ENCODE data around the gene COX14. TPM values are rescaled to one million over a fixed set of nuclear protein-coding genes. Genes with fewer than 3 reads are reported as not detected.
A peak's percentile ranks its signal among the peaks of the same experiment; 100 is the strongest.

COX14 gene
- total and polyA plus RNA-seq, 10 of the 15 experiments (the other 5 are each of a cell fraction or from before 2014, with no cell fraction given): 44.6 to 361 (median 120) TPM

- TF ChIP-seq CEBPZ (IDR thresholded peaks at IDR 0.05; ENCODE audit: low read depth, low read length): no peak
Observed at GRCh38 chr12:50162230-50162629, 50.2 kb downstream of the COX14 start (continued).

GRCh38 chr12:50164963-50165362 lies 52.9 kb downstream of the COX14 start:
- no peak overlapping the region for H3K4me3 ChIP-seq
- H3K27me3 ChIP-seq (replicated peaks in 1 of 2; ENCODE audit: control insufficient read depth in 2 of 2, insufficient read depth in 2 of 2, low read length in 1 of 2): no peaks in the 10 kb centered on the region
- H3K27ac ChIP-seq (ENCODE audit: control insufficient read depth, insufficient read depth): no peak overlapping the region
- no peak overlapping the region for H3K9ac ChIP-seq (ENCODE audit: control insufficient read depth, insufficient read depth, low read length)
- 97% methylated on average over 18 of the region's 20 CpGs for WGBS (ENCODE audit: insufficient coverage, insufficient replicate concordance, low lambda C conversion rate, missing lambda C conversion rate)
- BruUV-seq (replicated peaks): no TSS peak
- H3K79me2 ChIP-seq (ENCODE audit: control insufficient read depth, insufficient read depth, low read length): peaks cover 40% of the 10 kb centered on the region
- POLR2A ChIA-PET: interaction anchor here (5.7 kb wide), 1 partner anchor 53 kb away, joined by 72 read pairs; the partner anchor contains the start of gene COX14
- H3K4me2 ChIP-seq (ENCODE audit: control insufficient read depth, insufficient read depth): no peak overlapping the region
- FAIRE-seq (no peak), DNase-seq (ENCODE audit: low read depth, low spot score) (no peak), ATAC-seq (no peak)
- SMC1A ChIA-PET (ENCODE audit: uncharacterized antibody, unreplicated experiment): interaction anchor here (1.3 to 4.7 kb wide), 3 partner anchors 34 to 57 kb away, joined by 3 to 36 read pairs (median 6); partner anchors contain the start of gene COX14
- peaks cover 2% of the 10 kb centered on the region; the same call in 1 of the 3 replicates for H3K9me3 ChIP-seq (replicated peaks; ENCODE audit: control insufficient read depth, insufficient read depth, low read length)
- no peaks in the 10 kb centered on the region for H3K36me3 ChIP-seq (ENCODE audit: control insufficient read depth in 2 of 2, insufficient read depth in 2 of 2, low read length in 1 of 2)
- H4K20me1 ChIP-seq (ENCODE audit: control insufficient read depth, insufficient read depth): no peaks in the 10 kb centered on the region
- no peak overlapping the region for H2AFZ ChIP-seq (ENCODE audit: control insufficient read depth, low read depth, low read length)
- CTCF ChIA-PET: interaction anchor here (18.0 kb wide), 1 partner anchor 54 kb away, joined by 257 read pairs; the partner anchor contains the start of gene COX14
- H3K4me1 ChIP-seq (ENCODE audit: control insufficient read depth, insufficient read depth, low read length): no peaks in the 10 kb centered on the region
- intact Hi-C loops (cut with micrococcal nuclease; ENCODE audit: unreplicated experiment) (loop anchor here (5.0 kb wide), 1 partner anchor 38 kb away; no protein-coding TSS in a partner anchor), in situ Hi-C loops (cut with MboI) (no loop called here)
- RAD21 ChIA-PET (ENCODE audit: unreplicated experiment): no interaction called here
- no peak for TF ChIP-seq RFX5 (IDR thresholded peaks at IDR 0.05; ENCODE audit: low read depth, low read length)
- TF ChIP-seq MLLT1 (IDR thresholded peaks at IDR 0.05): peak; percentile 65; the same call in 1 of the 2 replicates
